ENCODE results near the gene COQ9.
"Not testable (repeated sequence)": the region's sequence is repeated elsewhere in the genome, so short reads cannot be mapped to it uniquely, and the experiment has no call there.

Gene COQ9

GRCh38 chr16:57447186-57447962, at the start of gene COQ9, which contains the start of gene CIAPIN1:
Gene COQ9, plus strand, starts transcription at chr16:57447479. Its CDS starts 27 bp downstream, at chr16:57447506.
Gene CIAPIN1, minus strand, starts transcription at chr16:57447385. Its CDS starts 6,457 bp downstream, at chr16:57440928.
- DNase-seq, result peak; percentile 15

- not testable (repeated sequence) for DNase-seq
Observed at GRCh38 chr16:57397493-57397892, 49.8 kb upstream of the COQ9 start.

GRCh38 chr16:57401943-57402640, 45.2 kb upstream of the COQ9 start:
- no peak for DNase-seq

- no peak for DNase-seq
Observed at GRCh38 chr16:57403965-57404817, 43.1 kb upstream of the COQ9 start, which contains the start of gene CCL17. Gene CCL17, plus strand, starts transcription at chr16:57404767. Its CDS starts 9,166 bp downstream, at chr16:57413933.

- no peak for DNase-seq
Observed at GRCh38 chr16:57405097-57405496, 42.2 kb upstream of the COQ9 start.

- DNase-seq, result no peak
Observed at GRCh38 chr16:57406881-57407280, 40.4 kb upstream of the COQ9 start.

GRCh38 chr16:57407521-57408353, 39.5 kb upstream of the COQ9 start:
- DNase-seq, result no peak

- DNase-seq, result no peak
Observed at GRCh38 chr16:57409065-57409464, 38.2 kb upstream of the COQ9 start.

GRCh38 chr16:57409870-57410587, 37.2 kb upstream of the COQ9 start:
- DNase-seq, result no peak

- DNase-seq, result no peak
Observed at GRCh38 chr16:57411362-57411976, 35.8 kb upstream of the COQ9 start.

GRCh38 chr16:57412584-57412983, 34.7 kb upstream of the COQ9 start:
- no peak for DNase-seq

- no peak for DNase-seq
Observed at GRCh38 chr16:57413301-57413730, 34.0 kb upstream of the COQ9 start.

GRCh38 chr16:57413733-57414132, 33.5 kb upstream of the COQ9 start:
- no peak for DNase-seq

GRCh38 chr16:57416084-57416483, 31.2 kb upstream of the COQ9 start:
- DNase-seq, result no peak

GRCh38 chr16:57419506-57419905, 27.8 kb upstream of the COQ9 start:
- DNase-seq, result no peak

- no peak for DNase-seq
Observed at GRCh38 chr16:57422026-57422944, 25.0 kb upstream of the COQ9 start.

GRCh38 chr16:57423152-57423551, 24.1 kb upstream of the COQ9 start:
- DNase-seq, result no peak

GRCh38 chr16:57424583-57424982, 22.7 kb upstream of the COQ9 start:
- no peak for DNase-seq

GRCh38 chr16:57426356-57426755, 20.9 kb upstream of the COQ9 start:
- no peak for DNase-seq

GRCh38 chr16:57427307-57427706, 20.0 kb upstream of the COQ9 start:
- DNase-seq, result no peak
